HFF-Myc (cell line): ENCODE data around the gene RAB15.

ENCODE experiments used
- DNase-seq: peaks from one replicate; pipeline ENCODE4 v3.0.0-alpha.2; 2011; ENCODE audit warnings: low read depth; ENCODE audit errors: extremely low read depth
- H3K4me3 ChIP-seq: replicated peaks from 2 replicates; pipeline ENCODE4 v1.5.1; 2011; ENCODE audit warnings: low read depth, mild to moderate bottlenecking, control low read depth, low read length
- TF ChIP-seq, protein P1 (sequence below): IDR thresholded peaks from 2 replicates; pipeline ENCODE4 v1.5.1; 2012; ENCODE audit warnings: mild to moderate bottlenecking, low read depth, low read length, control low read depth; ENCODE audit errors: missing control alignments

Gene RAB15

GRCh38 chr14:64953310-64953654, 18.9 kb downstream of the RAB15 start:
- TF ChIP-seq, protein P1, sequence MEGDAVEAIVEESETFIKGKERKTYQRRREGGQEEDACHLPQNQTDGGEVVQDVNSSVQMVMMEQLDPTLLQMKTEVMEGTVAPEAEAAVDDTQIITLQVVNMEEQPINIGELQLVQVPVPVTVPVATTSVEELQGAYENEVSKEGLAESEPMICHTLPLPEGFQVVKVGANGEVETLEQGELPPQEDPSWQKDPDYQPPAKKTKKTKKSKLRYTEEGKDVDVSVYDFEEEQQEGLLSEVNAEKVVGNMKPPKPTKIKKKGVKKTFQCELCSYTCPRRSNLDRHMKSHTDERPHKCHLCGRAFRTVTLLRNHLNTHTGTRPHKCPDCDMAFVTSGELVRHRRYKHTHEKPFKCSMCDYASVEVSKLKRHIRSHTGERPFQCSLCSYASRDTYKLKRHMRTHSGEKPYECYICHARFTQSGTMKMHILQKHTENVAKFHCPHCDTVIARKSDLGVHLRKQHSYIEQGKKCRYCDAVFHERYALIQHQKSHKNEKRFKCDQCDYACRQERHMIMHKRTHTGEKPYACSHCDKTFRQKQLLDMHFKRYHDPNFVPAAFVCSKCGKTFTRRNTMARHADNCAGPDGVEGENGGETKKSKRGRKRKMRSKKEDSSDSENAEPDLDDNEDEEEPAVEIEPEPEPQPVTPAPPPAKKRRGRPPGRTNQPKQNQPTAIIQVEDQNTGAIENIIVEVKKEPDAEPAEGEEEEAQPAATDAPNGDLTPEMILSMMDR, result no peak
- no peak overlapping the region for H3K4me3 ChIP-seq
- DNase-seq, result no peak

DNA sequence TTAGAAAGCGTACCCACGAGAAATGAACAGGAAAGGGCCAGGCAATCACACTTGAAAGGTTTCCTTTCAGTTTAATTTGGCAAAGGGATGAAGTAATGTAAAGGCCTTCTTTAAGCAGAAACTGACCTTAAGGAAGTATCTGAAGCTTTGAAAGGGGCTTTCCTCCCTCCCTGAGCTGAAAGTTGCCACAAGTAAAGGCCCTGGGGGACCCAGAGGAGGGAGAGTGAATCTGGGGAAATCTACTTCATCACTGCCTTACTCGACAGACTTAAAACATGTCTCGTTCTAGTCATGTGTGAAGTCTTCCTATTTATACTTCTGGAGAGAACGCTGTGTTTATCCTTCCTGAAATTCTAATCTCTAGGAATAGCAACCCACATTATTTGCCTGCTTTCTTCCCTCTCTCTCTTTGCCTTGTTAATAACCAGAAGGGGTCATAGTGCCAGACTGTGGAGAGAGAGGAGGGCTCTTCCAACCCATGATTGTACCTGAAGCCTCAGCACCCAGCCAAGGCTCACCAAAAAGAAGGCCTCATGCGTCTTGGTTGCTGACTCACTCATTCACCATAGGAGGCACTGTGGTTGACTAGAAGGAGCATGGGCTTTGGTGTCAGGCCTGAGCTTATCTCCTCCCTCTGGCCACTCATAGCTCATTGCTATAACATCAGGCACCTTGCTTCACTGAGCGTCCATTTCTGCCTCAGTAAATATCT, 19.4 kb downstream of the RAB15 start:
- DNase-seq, result no peak

DNA sequence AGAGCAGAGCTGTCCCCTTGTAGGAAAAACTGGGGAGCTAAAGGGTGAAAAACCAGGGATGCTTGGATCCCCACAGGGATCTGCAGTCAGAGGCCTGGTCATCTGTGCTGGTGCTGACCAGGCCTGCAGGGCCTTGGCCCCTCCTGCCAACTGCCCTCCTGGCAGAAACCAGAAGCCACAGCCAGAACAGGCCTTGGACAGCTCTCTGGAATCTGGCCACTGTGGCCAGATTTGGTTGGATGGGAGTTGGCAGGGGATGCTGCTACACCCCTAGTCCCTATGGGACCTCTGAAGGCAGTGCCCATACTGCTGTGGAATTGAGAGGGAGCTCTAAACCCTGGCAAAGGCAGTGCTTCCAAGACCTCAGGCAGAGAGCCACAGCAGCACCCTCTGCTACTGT, 20.4 kb downstream of the RAB15 start:
- TF ChIP-seq, protein P1, result no peak
- no peak for DNase-seq
- no peak overlapping the region for H3K4me3 ChIP-seq

More for the DNA sequence above, 19.4 kb downstream of the RAB15 start:
- TF ChIP-seq, protein P1, result no peak
- H3K4me3 ChIP-seq, result no peak overlapping the region

DNA sequence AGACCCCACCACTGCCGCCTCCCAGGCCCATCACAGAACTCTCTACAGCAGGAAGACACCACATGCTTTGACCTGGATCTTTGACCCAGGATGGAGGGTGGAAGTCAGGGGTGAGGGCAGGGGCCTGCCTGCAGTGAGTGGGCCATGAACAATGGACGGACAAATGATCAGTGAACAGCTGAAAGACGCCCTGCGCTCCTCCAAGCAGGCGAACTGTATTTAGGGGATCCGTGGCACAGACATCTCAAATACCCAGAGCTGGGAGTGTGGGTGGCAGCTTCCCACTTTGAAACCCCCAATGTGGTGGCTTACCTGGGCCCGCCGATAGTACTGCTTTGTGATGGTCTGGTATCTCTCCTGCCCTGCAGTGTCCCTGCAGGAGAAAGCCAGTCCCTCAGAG, 20.8 kb downstream of the RAB15 start:
- TF ChIP-seq, protein P1, result no peak
- DNase-seq, result no peak
- H3K4me3 ChIP-seq, result no peak overlapping the region

DNA sequence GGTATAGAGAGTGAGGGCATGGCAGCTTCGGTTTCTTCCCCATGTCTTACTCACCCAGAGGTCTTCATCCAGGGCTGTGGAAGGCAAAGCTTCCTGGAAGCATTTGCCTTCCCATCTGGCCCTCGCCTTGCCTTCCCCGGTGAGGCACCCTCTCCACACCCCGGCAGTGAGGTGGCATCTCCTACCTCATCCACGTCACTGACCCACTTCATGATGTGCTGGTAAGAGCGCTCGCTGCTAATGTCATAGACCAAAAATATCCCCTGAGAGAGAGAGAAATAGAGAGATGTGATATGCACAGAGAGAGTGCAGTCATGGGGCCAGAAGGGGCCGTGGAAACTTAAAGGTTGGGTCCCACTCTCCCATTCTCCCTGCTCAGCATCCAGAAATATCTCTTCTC, 21.2 kb downstream of the RAB15 start:
- no peak for DNase-seq
- TF ChIP-seq, protein P1, result no peak
- no peak overlapping the region for H3K4me3 ChIP-seq

GRCh38 chr14:64948612-64949210, 23.4 kb downstream of the RAB15 start:
- no peak overlapping the region for H3K4me3 ChIP-seq
- DNase-seq, result no peak
- TF ChIP-seq, protein P1, result no peak
